PFSK-1 (cell line): ENCODE data around the gene DTWD2.

ENCODE experiments used
- FOXP2 ChIP-seq: optimal IDR thresholded peaks from 2 replicates; pipeline ENCODE3; 2011; ENCODE audit warnings: borderline replicate concordance, control low read depth, inconsistent platforms; ENCODE audit not compliant: insufficient read depth; ENCODE audit errors: extremely low read length, extremely low read depth
- POLR2AphosphoS5 ChIP-seq: IDR thresholded peaks from 2 replicates; pipeline ENCODE4 v1.6.1; 2012; ENCODE audit warnings: low read depth, mild to moderate bottlenecking, control low read depth, low read length, moderate library complexity
- SIN3A ChIP-seq: IDR thresholded peaks from 2 replicates; pipeline ENCODE4 v1.6.1; 2012; ENCODE audit warnings: mild to moderate bottlenecking, low read length, moderate library complexity, borderline replicate concordance; ENCODE audit not compliant: insufficient read depth
- TAF1 ChIP-seq: IDR thresholded peaks from 2 replicates; pipeline ENCODE4 v1.6.1; 2012; ENCODE audit warnings: low read length, control low read depth, borderline replicate concordance; ENCODE audit not compliant: insufficient read depth
- TF ChIP-seq, protein P1 (sequence below), 2 experiments: IDR thresholded peaks; 2 replicates each; pipeline versions ENCODE4 v1.6.1 to v1.8.0; 2011 to 2012; ENCODE audit warnings: low read depth in 2 of 2, low read length in 2 of 2, control low read depth in 1 of 2, inconsistent platforms in 1 of 2, mild to moderate bottlenecking in 1 of 2, moderate library complexity in 1 of 2; ENCODE audit not compliant: insufficient read depth in 1 of 2

The DTWD2 gene

DNA sequence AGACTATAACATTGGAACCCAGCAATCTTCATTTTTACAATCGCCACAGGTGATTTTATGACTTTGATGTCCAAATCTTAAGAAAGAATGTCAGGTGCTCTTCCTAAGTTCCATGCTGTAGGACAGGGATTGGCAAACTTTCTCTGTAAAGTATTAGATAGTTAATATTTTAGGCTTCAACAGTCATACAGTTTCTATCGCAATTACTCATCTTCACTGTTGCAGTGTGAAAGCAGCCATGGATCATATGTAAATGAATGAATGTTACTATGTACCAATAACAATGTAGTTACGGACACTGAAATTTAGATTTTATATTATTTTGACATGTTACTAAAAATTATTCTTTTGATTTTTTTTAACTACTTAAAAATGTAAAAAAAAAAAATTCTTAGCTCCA is 169.7 kb downstream of the DTWD2 start:
- TF ChIP-seq TAF1 (no peak), POLR2AphosphoS5 (no peak), FOXP2 (no peak), SIN3A (no peak)
- TF ChIP-seq, protein P1, sequence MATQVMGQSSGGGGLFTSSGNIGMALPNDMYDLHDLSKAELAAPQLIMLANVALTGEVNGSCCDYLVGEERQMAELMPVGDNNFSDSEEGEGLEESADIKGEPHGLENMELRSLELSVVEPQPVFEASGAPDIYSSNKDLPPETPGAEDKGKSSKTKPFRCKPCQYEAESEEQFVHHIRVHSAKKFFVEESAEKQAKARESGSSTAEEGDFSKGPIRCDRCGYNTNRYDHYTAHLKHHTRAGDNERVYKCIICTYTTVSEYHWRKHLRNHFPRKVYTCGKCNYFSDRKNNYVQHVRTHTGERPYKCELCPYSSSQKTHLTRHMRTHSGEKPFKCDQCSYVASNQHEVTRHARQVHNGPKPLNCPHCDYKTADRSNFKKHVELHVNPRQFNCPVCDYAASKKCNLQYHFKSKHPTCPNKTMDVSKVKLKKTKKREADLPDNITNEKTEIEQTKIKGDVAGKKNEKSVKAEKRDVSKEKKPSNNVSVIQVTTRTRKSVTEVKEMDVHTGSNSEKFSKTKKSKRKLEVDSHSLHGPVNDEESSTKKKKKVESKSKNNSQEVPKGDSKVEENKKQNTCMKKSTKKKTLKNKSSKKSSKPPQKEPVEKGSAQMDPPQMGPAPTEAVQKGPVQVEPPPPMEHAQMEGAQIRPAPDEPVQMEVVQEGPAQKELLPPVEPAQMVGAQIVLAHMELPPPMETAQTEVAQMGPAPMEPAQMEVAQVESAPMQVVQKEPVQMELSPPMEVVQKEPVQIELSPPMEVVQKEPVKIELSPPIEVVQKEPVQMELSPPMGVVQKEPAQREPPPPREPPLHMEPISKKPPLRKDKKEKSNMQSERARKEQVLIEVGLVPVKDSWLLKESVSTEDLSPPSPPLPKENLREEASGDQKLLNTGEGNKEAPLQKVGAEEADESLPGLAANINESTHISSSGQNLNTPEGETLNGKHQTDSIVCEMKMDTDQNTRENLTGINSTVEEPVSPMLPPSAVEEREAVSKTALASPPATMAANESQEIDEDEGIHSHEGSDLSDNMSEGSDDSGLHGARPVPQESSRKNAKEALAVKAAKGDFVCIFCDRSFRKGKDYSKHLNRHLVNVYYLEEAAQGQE (IDR thresholded peaks at IDR 0.05; ENCODE audit: insufficient read depth in 1 of 2, low read depth in 2 of 2, low read length in 2 of 2) = no peak

DNA sequence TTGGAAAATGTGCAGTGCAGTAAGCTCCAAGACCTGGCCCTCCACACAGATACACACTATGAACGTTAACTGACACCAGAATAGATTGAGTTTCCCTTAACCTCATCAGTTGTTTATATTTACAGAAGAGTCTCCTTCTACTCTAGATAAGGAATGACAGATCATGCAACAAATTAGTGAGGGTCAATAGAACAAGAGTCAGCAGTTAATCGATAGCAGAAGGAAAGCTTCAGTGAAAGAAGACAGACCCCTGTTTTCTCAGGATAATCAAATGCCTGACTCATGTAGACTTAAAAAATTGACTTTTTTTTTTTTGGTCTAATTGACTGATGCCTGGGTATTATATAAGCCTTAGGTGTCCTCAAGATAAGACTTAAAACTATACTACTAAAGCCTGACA is 179.9 kb downstream of the DTWD2 start:
- TF ChIP-seq POLR2AphosphoS5 (no peak), SIN3A (no peak)

DNA sequence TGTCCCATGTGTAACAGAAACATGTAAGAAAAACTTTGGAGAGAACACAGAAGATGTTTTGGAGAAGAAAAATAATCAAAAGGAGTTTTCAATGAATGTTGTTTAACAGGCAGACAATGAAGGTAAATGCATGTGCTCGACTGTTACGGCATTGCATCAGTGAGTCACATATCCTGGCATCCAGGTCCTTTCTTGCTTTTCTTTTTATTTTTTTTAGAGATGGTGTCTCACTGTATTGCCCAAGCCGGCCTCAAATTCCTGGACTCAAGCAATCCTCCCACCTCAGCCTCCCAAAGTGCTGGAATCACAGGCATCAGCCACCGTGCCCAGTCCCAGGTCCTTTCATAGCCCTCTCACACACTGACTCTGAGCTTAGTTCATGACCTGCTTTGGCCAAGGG is 181.8 kb downstream of the DTWD2 start:
- no peak for TF ChIP-seq SIN3A
- TF ChIP-seq POLR2AphosphoS5 = no peak
- TF ChIP-seq FOXP2 = no peak
- TF ChIP-seq, protein P1 (IDR thresholded peaks at IDR 0.05; ENCODE audit: insufficient read depth in 1 of 2, low read depth in 2 of 2, low read length in 2 of 2) = no peak
- no peak for TF ChIP-seq TAF1

DNA sequence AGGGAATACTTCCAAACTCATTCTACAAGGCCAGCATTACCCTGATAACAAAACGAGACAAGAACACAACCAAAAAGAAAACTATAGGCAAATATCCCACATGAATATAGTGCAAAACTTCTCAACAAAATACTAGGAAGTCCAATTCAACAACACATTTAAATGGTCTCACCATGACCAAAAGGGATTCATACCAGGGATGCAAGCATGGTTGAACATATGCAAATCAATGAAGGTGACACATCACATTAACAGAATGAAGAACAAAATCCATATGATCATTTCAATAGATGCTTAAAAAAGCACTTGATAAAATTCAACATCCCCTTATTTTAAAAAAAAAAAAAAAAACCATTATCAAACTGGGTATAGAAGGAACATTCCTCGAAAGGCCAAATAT is 186.0 kb downstream of the DTWD2 start:
- TF ChIP-seq SIN3A = no peak
- TF ChIP-seq, protein P1 (IDR thresholded peaks at IDR 0.05; ENCODE audit: insufficient read depth in 1 of 2, low read depth in 2 of 2, low read length in 2 of 2) = no peak
- TF ChIP-seq POLR2AphosphoS5 = no peak
- no peak for TF ChIP-seq TAF1
- TF ChIP-seq FOXP2 = no peak

DNA sequence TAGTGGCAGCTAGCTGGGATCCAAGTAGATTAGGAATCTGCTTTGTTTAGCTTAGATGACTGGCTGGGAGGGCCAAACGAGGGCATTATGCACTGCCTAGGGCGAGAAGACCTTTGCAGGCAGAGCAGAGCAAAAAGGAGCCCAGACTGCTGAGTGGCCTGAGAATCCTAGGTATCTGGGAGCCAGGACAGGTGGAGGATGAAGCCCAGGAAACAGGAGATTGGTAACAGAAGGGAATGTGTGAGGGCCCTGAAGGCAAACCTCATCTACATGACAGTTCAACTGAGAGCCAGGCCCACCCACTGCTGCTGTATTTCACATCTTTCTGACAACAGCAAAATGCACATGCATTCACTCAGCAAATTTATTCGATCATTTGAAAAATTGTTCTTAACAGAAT is 192.3 kb downstream of the DTWD2 start:
- no peak for TF ChIP-seq POLR2AphosphoS5

DNA sequence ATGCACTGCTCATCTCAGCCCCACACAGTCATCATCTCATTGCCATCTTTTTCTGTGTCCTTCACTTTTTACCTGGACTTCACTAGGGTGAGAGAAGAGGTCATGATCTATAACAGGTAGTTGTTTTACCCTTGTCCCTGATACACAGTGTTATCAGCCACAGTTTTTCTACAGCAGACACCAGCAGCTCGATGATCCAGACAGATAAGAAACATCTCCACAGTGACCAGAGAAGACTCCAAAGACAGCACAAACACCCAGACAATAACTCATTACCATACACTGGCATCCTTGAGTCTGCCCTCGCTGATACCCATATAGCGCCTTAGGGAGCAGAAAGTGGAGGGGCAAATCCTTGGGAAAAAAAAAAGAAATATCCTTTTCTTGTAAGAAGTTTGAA is 194.1 kb downstream of the DTWD2 start:
- TF ChIP-seq, protein P1 (IDR thresholded peaks at IDR 0.05; ENCODE audit: insufficient read depth in 1 of 2, low read depth in 2 of 2, low read length in 2 of 2) = no peak
- no peak for TF ChIP-seq TAF1
- no peak for TF ChIP-seq POLR2AphosphoS5
- no peak for TF ChIP-seq SIN3A
- TF ChIP-seq FOXP2 = no peak
